Keratinocyte (primary cell): ENCODE results near the gene LRRC8D. TPM values are rescaled to one million over a fixed set of nuclear protein-coding genes. Genes with fewer than 3 reads are reported as not detected.

Source experiments
- DNase-seq: peaks from one replicate; pipeline ENCODE4 v3.0.0-alpha.2; 2011; ENCODE audit warnings: low read depth, missing footprints, low spot score
- FAIRE-seq: peaks from 2 replicates; lab custom pipeline; 2011; peaks lifted over from hg19 to GRCh38; lab: Jason Lieb, UNC
- H2AFZ ChIP-seq: 2 replicates; pipeline ENCODE4 v1.6.0; 2012; ENCODE audit warnings: low read length, control low read depth, inconsistent platforms; ENCODE audit not compliant: control insufficient read depth
- H3K27ac ChIP-seq: 2 replicates; pipeline ENCODE4 v1.5.1; 2011; ENCODE audit warnings: low read length; ENCODE audit not compliant: control insufficient read depth, insufficient read depth
- H3K27me3 ChIP-seq: 3 replicates; pipeline ENCODE4 v1.6.0; 2011; ENCODE audit warnings: low read length; ENCODE audit not compliant: control insufficient read depth, insufficient read depth; ENCODE audit errors: extremely low read depth
- H3K36me3 ChIP-seq, 2 experiments: 2 replicates in 1 of 2; 3 replicates in 1 of 2; pipeline ENCODE4 v1.5.1; 2011; ENCODE audit warnings: low read length in 2 of 2, mild to moderate bottlenecking in 1 of 2; ENCODE audit not compliant: control insufficient read depth in 2 of 2, insufficient read depth in 2 of 2; ENCODE audit errors: extremely low read depth in 1 of 2
- H3K4me1 ChIP-seq: 3 replicates; pipeline ENCODE4 v1.5.1; 2011; ENCODE audit warnings: low read length; ENCODE audit not compliant: control insufficient read depth, insufficient read depth; ENCODE audit errors: extremely low read depth
- H3K4me2 ChIP-seq: 3 replicates; pipeline ENCODE4 v1.6.0; 2011; ENCODE audit warnings: low read depth, low read length; ENCODE audit not compliant: control insufficient read depth, insufficient read depth; ENCODE audit errors: extremely low read depth
- H3K4me3 ChIP-seq, 3 experiments: fragments of 200-600 bp in 1 of 3; sonication (generic) in 1 of 3; 2 replicates in 2 of 3; 3 replicates in 1 of 3; pipeline ENCODE4 v1.5.1; 2011 to 2016; ENCODE audit warnings: low read length in 3 of 3, mild to moderate bottlenecking in 3 of 3, control low read depth in 2 of 3, inconsistent platforms in 1 of 3, low read depth in 1 of 3, mixed read lengths in 1 of 3, mixed run types in 1 of 3, moderate library complexity in 1 of 3; ENCODE audit not compliant: control insufficient read depth in 2 of 3, insufficient read depth in 2 of 3; ENCODE audit errors: extremely low read depth in 1 of 3
- H3K79me2 ChIP-seq: 2 replicates; pipeline ENCODE4 v1.6.0; 2012; ENCODE audit warnings: low read length; ENCODE audit not compliant: control insufficient read depth, insufficient read depth
- H3K9ac ChIP-seq: 3 replicates; pipeline ENCODE4 v1.6.0; 2011; ENCODE audit warnings: low read length; ENCODE audit not compliant: control insufficient read depth, insufficient read depth; ENCODE audit errors: extremely low read depth
- H3K9me1 ChIP-seq: 3 replicates; pipeline ENCODE4 v1.6.0; 2011; ENCODE audit warnings: low read length; ENCODE audit not compliant: control insufficient read depth, insufficient read depth; ENCODE audit errors: extremely low read depth
- H3K9me3 ChIP-seq: 2 replicates; pipeline ENCODE4 v1.5.1; 2012; ENCODE audit warnings: low read depth, low read length; ENCODE audit not compliant: control insufficient read depth
- H4K20me1 ChIP-seq: 3 replicates; pipeline ENCODE4 v1.6.0; 2011; ENCODE audit warnings: low read length; ENCODE audit not compliant: control insufficient read depth, insufficient read depth; ENCODE audit errors: extremely low read depth
- EZH2 ChIP-seq: IDR thresholded peaks from one replicate; pipeline ENCODE4 v1.6.1; 2012; ENCODE audit warnings: inconsistent platforms, mild to moderate bottlenecking, low read length, moderate library complexity
- dilution Hi-C: fragments of 300-500 bp; cut with MboI; formaldehyde crosslinking; loops from one replicate; pipeline ENCODE4 v1.7.0; 2020; ENCODE audit warnings: low sequenced_read_pairs; ENCODE audit not compliant: extremely low pct_ligation_motif_present
- polyA plus RNA-seq, 5 experiments: library from polyadenylated mRNA; depleted of rRNA in 3 of 5; stranded (reverse) in 3 of 5; stranded (forward) in 1 of 5; unstranded in 1 of 5; fragments of >200 nt; gene quantifications; 1 replicate in 1 of 5; 2 replicates in 3 of 5; 3 replicates in 1 of 5; pipeline versions ENCODE4 v1.2.1 to v1.2.3, GENCODE V29; 2011 to 2012; ENCODE audit warnings: missing spikeins in 2 of 5, low read depth in 1 of 5, low replicate concordance in 1 of 5
- TF ChIP-seq, protein P1 (sequence below), 3 experiments: IDR thresholded peaks in 1 of 3; conservative IDR thresholded peaks in 1 of 3; optimal IDR thresholded peaks in 1 of 3; 2 replicates in 2 of 3; 3 replicates in 1 of 3; pipeline versions ENCODE3 to v1.5.1; 2011; ENCODE audit warnings: low read length in 3 of 3, mild to moderate bottlenecking in 3 of 3, moderate library complexity in 2 of 3, control low read depth in 1 of 3, inconsistent platforms in 1 of 3; ENCODE audit not compliant: insufficient read depth in 2 of 3; ENCODE audit errors: extremely low read depth in 1 of 3

The LRRC8D gene
- polyA plus RNA-seq, 1 donor (not counting 4 experiments of a cell fraction or from before 2014, with no cell fraction given): 54.7 TPM

DNA sequence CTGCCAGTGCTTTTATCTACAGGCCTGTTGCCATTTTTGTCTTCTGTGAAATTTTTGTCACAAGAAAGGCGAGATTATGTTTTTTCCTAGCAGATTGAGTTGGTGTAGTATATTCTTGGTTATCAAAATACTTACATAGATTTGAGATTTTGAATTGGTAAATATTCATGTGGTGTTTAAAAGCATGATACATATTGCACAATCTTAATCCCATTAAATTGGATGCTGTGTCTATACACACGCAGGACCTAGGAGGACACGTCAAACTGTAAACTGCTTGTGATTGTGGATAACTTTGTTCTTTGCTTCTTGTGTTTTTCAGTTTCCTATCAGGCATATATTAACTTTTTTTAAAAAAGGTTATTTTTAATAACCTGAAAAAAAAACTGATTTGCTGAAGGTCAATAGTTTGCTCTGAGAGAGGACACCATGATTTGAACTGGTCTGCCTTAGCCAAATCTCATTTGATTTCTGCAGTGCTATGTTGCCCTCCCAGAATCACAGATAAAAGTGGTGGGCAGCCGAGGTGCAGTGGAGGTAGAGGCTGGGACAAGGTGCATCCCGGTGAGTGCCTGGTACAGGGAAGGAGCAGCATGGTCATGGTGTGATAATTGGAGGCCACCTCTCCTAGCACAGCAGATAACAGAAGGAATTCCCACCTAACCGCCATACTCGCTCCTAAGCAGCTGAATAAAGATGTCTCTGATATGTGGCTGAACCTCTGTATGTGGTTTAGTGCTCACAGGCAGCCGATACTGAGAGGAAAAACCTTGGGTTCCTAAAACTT lies 76.7 kb downstream of the LRRC8D start:
- FAIRE-seq (no peak), DNase-seq (no peak)
- no peak overlapping the region for H3K4me3 ChIP-seq
- no peak overlapping the region for H3K4me2 ChIP-seq
- H3K9me1 ChIP-seq: no peaks in the 10 kb centered on the region
- H2AFZ ChIP-seq: no peak overlapping the region
- H3K4me1 ChIP-seq: peaks cover 12% of the 10 kb centered on the region
- no peaks in the 10 kb centered on the region for H4K20me1 ChIP-seq
- TF ChIP-seq, protein P1, sequence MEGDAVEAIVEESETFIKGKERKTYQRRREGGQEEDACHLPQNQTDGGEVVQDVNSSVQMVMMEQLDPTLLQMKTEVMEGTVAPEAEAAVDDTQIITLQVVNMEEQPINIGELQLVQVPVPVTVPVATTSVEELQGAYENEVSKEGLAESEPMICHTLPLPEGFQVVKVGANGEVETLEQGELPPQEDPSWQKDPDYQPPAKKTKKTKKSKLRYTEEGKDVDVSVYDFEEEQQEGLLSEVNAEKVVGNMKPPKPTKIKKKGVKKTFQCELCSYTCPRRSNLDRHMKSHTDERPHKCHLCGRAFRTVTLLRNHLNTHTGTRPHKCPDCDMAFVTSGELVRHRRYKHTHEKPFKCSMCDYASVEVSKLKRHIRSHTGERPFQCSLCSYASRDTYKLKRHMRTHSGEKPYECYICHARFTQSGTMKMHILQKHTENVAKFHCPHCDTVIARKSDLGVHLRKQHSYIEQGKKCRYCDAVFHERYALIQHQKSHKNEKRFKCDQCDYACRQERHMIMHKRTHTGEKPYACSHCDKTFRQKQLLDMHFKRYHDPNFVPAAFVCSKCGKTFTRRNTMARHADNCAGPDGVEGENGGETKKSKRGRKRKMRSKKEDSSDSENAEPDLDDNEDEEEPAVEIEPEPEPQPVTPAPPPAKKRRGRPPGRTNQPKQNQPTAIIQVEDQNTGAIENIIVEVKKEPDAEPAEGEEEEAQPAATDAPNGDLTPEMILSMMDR (optimal IDR thresholded peaks at IDR 0.05 in 1 of 3, IDR thresholded peaks at IDR 0.05 in 1 of 3, conservative IDR thresholded peaks at IDR 0.05 in 1 of 3; ENCODE audit: extremely low read depth in 1 of 3, insufficient read depth in 2 of 3, low read length in 3 of 3): no peak
- no peak for TF ChIP-seq EZH2
- peaks cover 0 to 10% of the 10 kb centered on the region in 2 experiments for H3K36me3 ChIP-seq
- H3K27me3 ChIP-seq: no peaks in the 10 kb centered on the region
- peaks cover 1% of the 10 kb centered on the region for H3K79me2 ChIP-seq
- H3K9ac ChIP-seq: no peak overlapping the region
- no peak overlapping the region for H3K27ac ChIP-seq
- no peaks in the 10 kb centered on the region for H3K9me3 ChIP-seq
- dilution Hi-C loops: no loop called here

DNA sequence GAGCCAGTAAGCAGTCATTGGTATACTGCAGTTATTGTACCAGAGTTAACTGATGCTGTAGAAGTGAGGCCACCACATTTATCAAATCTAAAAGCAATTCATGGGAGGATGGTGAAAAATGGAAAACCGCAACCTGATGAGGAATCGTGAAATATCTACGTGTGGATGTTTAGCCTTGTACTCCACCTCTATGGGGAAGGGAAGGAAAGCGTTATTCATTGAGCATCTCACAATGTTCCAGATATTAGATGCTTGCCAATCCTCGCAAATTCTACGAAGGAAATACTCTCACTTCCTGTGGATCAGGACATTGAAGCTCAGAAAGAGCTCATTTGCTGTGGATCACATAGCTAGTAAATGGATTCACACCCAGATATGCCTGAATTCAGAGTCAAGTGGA lies 77.3 kb downstream of the LRRC8D start:
- Histone ChIP-seq H3K27me3 (no peaks in the 10 kb centered on the region), H3K4me2 (no peak overlapping the region), H3K36me3 (peaks cover 3 to 10% of the 10 kb centered on the region in 2 experiments), H3K9me3 (no peaks in the 10 kb centered on the region), H3K9ac (no peak overlapping the region), H3K4me3 (no peak overlapping the region), H3K79me2 (no peaks in the 10 kb centered on the region), H3K27ac (no peak overlapping the region), H4K20me1 (no peaks in the 10 kb centered on the region), H2AFZ (no peak overlapping the region), H3K9me1 (no peaks in the 10 kb centered on the region), H3K4me1 (peaks cover 12% of the 10 kb centered on the region)
- DNase-seq (no peak), FAIRE-seq (no peak)
- TF ChIP-seq EZH2: no peak
- TF ChIP-seq, protein P1 (optimal IDR thresholded peaks at IDR 0.05 in 1 of 3, IDR thresholded peaks at IDR 0.05 in 1 of 3, conservative IDR thresholded peaks at IDR 0.05 in 1 of 3; ENCODE audit: extremely low read depth in 1 of 3, insufficient read depth in 2 of 3, low read length in 3 of 3): no peak
- dilution Hi-C loops: no loop called here
